HEK293 (cell line): ENCODE results near the gene NCK1.

Source experiments
- CTCF ChIA-PET: fragments of 350-600 bp; formaldehyde crosslinking; extraction: SDS; loops from one replicate; lab custom pipeline; 2021; ENCODE audit warnings: antibody characterized with exemption; lab: Yijun Ruan, JAX
- POLR2A ChIA-PET: fragments of 300-600 bp; formaldehyde crosslinking; extraction: SDS; loops from one replicate; lab custom pipeline; 2020; ENCODE audit warnings: antibody characterized with exemption, inconsistent platforms; lab: Yijun Ruan, JAX
- H3K27ac ChIP-seq: fragments of 200-500 bp; sonication (Bioruptor generic); 2 replicates; pipeline ENCODE4 v1.5.1; 2014; ENCODE audit warnings: low read depth, low read length, control low read depth, inconsistent platforms; ENCODE audit errors: extremely low read depth
- H3K36me3 ChIP-seq, 2 experiments: fragments of 200-500 bp in 1 of 2; sonication (Bioruptor generic) in 1 of 2; 1 replicate in 1 of 2; 2 replicates in 1 of 2; pipeline ENCODE4 v1.5.1; 2014 to 2017; ENCODE audit warnings: inconsistent platforms in 2 of 2, low read length in 2 of 2; ENCODE audit not compliant: control insufficient read depth in 2 of 2, insufficient read depth in 1 of 2
- H3K4me1 ChIP-seq: fragments of 200-500 bp; sonication (Bioruptor generic); 2 replicates; pipeline ENCODE4 v1.5.1; 2014; ENCODE audit warnings: mild to moderate bottlenecking, low read length, inconsistent platforms; ENCODE audit not compliant: control insufficient read depth, insufficient read depth
- H3K4me3 ChIP-seq: 2 replicates; pipeline ENCODE4 v1.5.1; 2011; ENCODE audit warnings: low read depth, mild to moderate bottlenecking, control low read depth, low read length, moderate library complexity
- H3K9me3 ChIP-seq: fragments of 200-500 bp; sonication (Bioruptor generic); 2 replicates; pipeline ENCODE4 v1.5.1; 2014; ENCODE audit warnings: low read depth, low read length, inconsistent platforms; ENCODE audit not compliant: control insufficient read depth, insufficient read depth
- GLI2 ChIP-seq: fragments of 450-650 bp; formaldehyde crosslinking; IDR thresholded peaks from 2 replicates; pipeline ENCODE4; 2017; ENCODE audit warnings: missing biosample characterization, missing genetic modification characterization, low read depth, borderline replicate concordance
- GLIS2 ChIP-seq: fragments of 450-650 bp; formaldehyde crosslinking; IDR thresholded peaks from 2 replicates; pipeline ENCODE4 v1.5.1; 2016; ENCODE audit warnings: missing biosample characterization, missing genetic modification characterization
- KLF1 ChIP-seq: fragments of 450-650 bp; formaldehyde crosslinking; IDR thresholded peaks from 2 replicates; pipeline ENCODE4 v1.5.1; 2016; ENCODE audit warnings: missing biosample characterization, missing genetic modification characterization
- KLF8 ChIP-seq: fragments of 450-650 bp; formaldehyde crosslinking; IDR thresholded peaks from 2 replicates; pipeline ENCODE4 v1.5.1; 2016; ENCODE audit warnings: missing biosample characterization, missing genetic modification characterization
- REPIN1 ChIP-seq: fragments of 450-650 bp; formaldehyde crosslinking; IDR thresholded peaks from 2 replicates; pipeline ENCODE4 v1.5.1; 2017; ENCODE audit warnings: missing biosample characterization, missing genetic modification characterization, low read depth
- ZFP69B ChIP-seq: fragments of 450-650 bp; formaldehyde crosslinking; IDR thresholded peaks from 2 replicates; pipeline ENCODE4 v1.5.1; 2016; ENCODE audit warnings: missing biosample characterization, missing genetic modification characterization
- ZNF121 ChIP-seq: fragments of 450-650 bp; formaldehyde crosslinking; IDR thresholded peaks from 2 replicates; pipeline ENCODE4 v1.5.1; 2016; ENCODE audit warnings: missing biosample characterization, missing genetic modification characterization
- ZNF202 ChIP-seq: fragments of 450-650 bp; formaldehyde crosslinking; IDR thresholded peaks from 2 replicates; pipeline ENCODE4 v1.5.1; 2016; ENCODE audit warnings: missing biosample characterization, missing genetic modification characterization, borderline replicate concordance
- ZNF37A ChIP-seq: fragments of 450-650 bp; IDR thresholded peaks from 2 replicates; pipeline ENCODE4 v1.5.1; 2018; ENCODE audit warnings: missing biosample characterization, missing genetic modification characterization
- ZNF423 ChIP-seq: fragments of 450-650 bp; formaldehyde crosslinking; IDR thresholded peaks from 2 replicates; pipeline ENCODE4 v1.5.1; 2016; ENCODE audit warnings: missing biosample characterization, missing genetic modification characterization
- ZNF521 ChIP-seq: fragments of 450-650 bp; formaldehyde crosslinking; IDR thresholded peaks from 2 replicates; pipeline ENCODE4 v1.5.1; 2017; ENCODE audit warnings: missing biosample characterization, mild to moderate bottlenecking, missing genetic modification characterization
- ZNF621 ChIP-seq: fragments of 450-650 bp; formaldehyde crosslinking; IDR thresholded peaks from 2 replicates; pipeline ENCODE4 v1.5.1; 2017; ENCODE audit warnings: missing biosample characterization, missing genetic modification characterization
- ZNF624 ChIP-seq: fragments of 450-650 bp; formaldehyde crosslinking; IDR thresholded peaks from 2 replicates; pipeline ENCODE4 v1.5.1; 2017; ENCODE audit warnings: missing biosample characterization, missing genetic modification characterization
- ZNF707 ChIP-seq: fragments of 450-650 bp; formaldehyde crosslinking; IDR thresholded peaks from 2 replicates; pipeline ENCODE4 v1.5.1; 2016; ENCODE audit warnings: missing biosample characterization, missing genetic modification characterization
- ZNF747 ChIP-seq: fragments of 450-650 bp; formaldehyde crosslinking; IDR thresholded peaks from 2 replicates; pipeline ENCODE4 v1.5.1; 2016; ENCODE audit warnings: missing biosample characterization, missing genetic modification characterization
- TF ChIP-seq, protein P1 (sequence below): fragments of 450-650 bp; formaldehyde crosslinking; IDR thresholded peaks from 2 replicates; pipeline ENCODE4 v1.5.1; 2016; ENCODE audit warnings: missing biosample characterization, missing genetic modification characterization, borderline replicate concordance
- TF ChIP-seq, protein P2 (sequence below): fragments of 450-650 bp; formaldehyde crosslinking; IDR thresholded peaks from 2 replicates; pipeline ENCODE4 v1.5.1; 2016; ENCODE audit warnings: missing biosample characterization, missing genetic modification characterization
- TF ChIP-seq, protein P3 (sequence below): fragments of 450-650 bp; formaldehyde crosslinking; IDR thresholded peaks from 2 replicates; pipeline ENCODE4 v1.5.1; 2016; ENCODE audit warnings: missing biosample characterization, missing genetic modification characterization
- TF ChIP-seq, protein P4 (sequence below): fragments of 450-650 bp; formaldehyde crosslinking; IDR thresholded peaks from 2 replicates; pipeline ENCODE4 v1.5.1; 2016; ENCODE audit warnings: missing biosample characterization, missing genetic modification characterization, low read depth

Gene NCK1

DNA sequence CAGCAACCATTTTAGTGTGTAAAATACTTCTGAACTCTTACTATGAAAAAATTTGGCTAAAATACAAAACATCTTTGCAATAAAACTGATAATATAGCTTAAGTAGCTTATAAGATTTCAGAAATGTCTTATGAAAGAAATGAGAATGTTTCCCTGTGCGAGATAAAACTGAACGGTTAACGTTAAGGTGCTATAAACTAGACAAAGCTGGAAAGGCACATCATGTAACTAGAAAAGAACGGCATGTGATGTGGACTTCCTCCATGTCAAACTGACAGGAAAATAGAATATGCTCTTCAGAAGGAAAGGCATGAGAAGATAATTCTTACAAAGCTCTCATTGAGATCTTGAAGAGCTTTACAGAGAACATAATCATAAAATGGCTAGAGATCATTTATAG lies 36.5 kb downstream of the NCK1 start:
- TF ChIP-seq ZNF621 (tag by site-specific recombination) (no peak), ZNF37A (no peak), ZNF423 (tag by site-specific recombination) (no peak), ZNF121 (tag by site-specific recombination) (no peak), ZNF624 (tag by site-specific recombination) (no peak), KLF1 (no peak), ZNF202 (no peak), GLI2 (tag by site-specific recombination) (no peak), ZNF747 (tag by site-specific recombination) (no peak), GLIS2 (tag by site-specific recombination) (no peak), ZNF521 (tag by site-specific recombination) (no peak), KLF8 (tag by site-specific recombination) (no peak), ZNF707 (no peak), ZFP69B (no peak), REPIN1 (no peak)
- TF ChIP-seq, protein P1, sequence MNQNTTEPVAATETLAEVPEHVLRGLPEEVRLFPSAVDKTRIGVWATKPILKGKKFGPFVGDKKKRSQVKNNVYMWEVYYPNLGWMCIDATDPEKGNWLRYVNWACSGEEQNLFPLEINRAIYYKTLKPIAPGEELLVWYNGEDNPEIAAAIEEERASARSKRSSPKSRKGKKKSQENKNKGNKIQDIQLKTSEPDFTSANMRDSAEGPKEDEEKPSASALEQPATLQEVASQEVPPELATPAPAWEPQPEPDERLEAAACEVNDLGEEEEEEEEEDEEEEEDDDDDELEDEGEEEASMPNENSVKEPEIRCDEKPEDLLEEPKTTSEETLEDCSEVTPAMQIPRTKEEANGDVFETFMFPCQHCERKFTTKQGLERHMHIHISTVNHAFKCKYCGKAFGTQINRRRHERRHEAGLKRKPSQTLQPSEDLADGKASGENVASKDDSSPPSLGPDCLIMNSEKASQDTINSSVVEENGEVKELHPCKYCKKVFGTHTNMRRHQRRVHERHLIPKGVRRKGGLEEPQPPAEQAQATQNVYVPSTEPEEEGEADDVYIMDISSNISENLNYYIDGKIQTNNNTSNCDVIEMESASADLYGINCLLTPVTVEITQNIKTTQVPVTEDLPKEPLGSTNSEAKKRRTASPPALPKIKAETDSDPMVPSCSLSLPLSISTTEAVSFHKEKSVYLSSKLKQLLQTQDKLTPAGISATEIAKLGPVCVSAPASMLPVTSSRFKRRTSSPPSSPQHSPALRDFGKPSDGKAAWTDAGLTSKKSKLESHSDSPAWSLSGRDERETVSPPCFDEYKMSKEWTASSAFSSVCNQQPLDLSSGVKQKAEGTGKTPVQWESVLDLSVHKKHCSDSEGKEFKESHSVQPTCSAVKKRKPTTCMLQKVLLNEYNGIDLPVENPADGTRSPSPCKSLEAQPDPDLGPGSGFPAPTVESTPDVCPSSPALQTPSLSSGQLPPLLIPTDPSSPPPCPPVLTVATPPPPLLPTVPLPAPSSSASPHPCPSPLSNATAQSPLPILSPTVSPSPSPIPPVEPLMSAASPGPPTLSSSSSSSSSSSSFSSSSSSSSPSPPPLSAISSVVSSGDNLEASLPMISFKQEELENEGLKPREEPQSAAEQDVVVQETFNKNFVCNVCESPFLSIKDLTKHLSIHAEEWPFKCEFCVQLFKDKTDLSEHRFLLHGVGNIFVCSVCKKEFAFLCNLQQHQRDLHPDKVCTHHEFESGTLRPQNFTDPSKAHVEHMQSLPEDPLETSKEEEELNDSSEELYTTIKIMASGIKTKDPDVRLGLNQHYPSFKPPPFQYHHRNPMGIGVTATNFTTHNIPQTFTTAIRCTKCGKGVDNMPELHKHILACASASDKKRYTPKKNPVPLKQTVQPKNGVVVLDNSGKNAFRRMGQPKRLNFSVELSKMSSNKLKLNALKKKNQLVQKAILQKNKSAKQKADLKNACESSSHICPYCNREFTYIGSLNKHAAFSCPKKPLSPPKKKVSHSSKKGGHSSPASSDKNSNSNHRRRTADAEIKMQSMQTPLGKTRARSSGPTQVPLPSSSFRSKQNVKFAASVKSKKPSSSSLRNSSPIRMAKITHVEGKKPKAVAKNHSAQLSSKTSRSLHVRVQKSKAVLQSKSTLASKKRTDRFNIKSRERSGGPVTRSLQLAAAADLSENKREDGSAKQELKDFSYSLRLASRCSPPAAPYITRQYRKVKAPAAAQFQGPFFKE (tag by site-specific recombination), result no peak
- TF ChIP-seq, protein P2, sequence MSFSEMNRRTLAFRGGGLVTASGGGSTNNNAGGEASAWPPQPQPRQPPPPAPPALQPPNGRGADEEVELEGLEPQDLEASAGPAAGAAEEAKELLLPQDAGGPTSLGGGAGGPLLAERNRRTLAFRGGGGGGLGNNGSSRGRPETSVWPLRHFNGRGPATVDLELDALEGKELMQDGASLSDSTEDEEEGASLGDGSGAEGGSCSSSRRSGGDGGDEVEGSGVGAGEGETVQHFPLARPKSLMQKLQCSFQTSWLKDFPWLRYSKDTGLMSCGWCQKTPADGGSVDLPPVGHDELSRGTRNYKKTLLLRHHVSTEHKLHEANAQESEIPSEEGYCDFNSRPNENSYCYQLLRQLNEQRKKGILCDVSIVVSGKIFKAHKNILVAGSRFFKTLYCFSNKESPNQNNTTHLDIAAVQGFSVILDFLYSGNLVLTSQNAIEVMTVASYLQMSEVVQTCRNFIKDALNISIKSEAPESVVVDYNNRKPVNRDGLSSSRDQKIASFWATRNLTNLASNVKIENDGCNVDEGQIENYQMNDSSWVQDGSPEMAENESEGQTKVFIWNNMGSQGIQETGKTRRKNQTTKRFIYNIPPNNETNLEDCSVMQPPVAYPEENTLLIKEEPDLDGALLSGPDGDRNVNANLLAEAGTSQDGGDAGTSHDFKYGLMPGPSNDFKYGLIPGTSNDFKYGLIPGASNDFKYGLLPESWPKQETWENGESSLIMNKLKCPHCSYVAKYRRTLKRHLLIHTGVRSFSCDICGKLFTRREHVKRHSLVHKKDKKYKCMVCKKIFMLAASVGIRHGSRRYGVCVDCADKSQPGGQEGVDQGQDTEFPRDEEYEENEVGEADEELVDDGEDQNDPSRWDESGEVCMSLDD (tag by site-specific recombination), result no peak
- TF ChIP-seq, protein P3, sequence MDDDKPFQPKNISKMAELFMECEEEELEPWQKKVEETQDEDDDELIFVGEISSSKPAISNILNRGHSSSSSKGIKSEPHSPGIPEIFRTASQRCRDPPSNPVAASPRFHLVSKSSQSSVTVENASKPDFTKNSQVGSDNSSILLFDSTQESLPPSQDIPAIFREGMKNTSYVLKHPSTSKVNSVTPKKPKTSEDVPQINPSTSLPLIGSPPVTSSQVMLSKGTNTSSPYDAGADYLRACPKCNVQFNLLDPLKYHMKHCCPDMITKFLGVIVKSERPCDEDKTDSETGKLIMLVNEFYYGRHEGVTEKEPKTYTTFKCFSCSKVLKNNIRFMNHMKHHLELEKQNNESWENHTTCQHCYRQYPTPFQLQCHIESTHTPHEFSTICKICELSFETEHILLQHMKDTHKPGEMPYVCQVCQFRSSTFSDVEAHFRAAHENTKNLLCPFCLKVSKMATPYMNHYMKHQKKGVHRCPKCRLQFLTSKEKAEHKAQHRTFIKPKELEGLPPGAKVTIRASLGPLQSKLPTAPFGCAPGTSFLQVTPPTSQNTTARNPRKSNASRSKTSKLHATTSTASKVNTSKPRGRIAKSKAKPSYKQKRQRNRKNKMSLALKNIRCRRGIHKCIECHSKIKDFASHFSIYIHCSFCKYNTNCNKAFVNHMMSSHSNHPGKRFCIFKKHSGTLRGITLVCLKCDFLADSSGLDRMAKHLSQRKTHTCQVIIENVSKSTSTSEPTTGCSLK (tag by site-specific recombination), result no peak
- TF ChIP-seq, protein P4, sequence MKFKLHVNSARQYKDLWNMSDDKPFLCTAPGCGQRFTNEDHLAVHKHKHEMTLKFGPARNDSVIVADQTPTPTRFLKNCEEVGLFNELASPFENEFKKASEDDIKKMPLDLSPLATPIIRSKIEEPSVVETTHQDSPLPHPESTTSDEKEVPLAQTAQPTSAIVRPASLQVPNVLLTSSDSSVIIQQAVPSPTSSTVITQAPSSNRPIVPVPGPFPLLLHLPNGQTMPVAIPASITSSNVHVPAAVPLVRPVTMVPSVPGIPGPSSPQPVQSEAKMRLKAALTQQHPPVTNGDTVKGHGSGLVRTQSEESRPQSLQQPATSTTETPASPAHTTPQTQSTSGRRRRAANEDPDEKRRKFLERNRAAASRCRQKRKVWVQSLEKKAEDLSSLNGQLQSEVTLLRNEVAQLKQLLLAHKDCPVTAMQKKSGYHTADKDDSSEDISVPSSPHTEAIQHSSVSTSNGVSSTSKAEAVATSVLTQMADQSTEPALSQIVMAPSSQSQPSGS (tag by site-specific recombination), result no peak
- POLR2A ChIA-PET, result no interaction called here
- CTCF ChIA-PET, result no interaction called here
- Histone ChIP-seq H3K4me3 (no peak overlapping the region), H3K36me3 (no peaks in the 10 kb centered on the region), H3K4me1 (no peaks in the 10 kb centered on the region), H3K9me3 (no peaks in the 10 kb centered on the region), H3K27ac (no peak overlapping the region)
